Calu3 (cell line): ENCODE data around the gene DLG2. TPM values are rescaled to one million over a fixed set of nuclear protein-coding genes. Genes with fewer than 3 reads are reported as not detected.

ENCODE experiments used
- BruUV-seq: library from RNA; stranded (reverse); fragments of 400-500 nt; replicated peaks from 2 replicates; lab custom pipeline; 2021; lab: Mats Ljungman, UMichigan
- CTCF ChIA-PET: fragments of 300-600 bp; sonication (Branson Sonifier 250); formaldehyde crosslinking; loops from one replicate; lab custom pipeline; 2022; ENCODE audit warnings: antibody characterized with exemption; lab: Charles Lee
- DNase-seq: peaks from one replicate; pipeline ENCODE4 v3.0.0; 2022
- H3K27ac Mint-ChIP-seq: one replicate; pipeline ENCODE4 v1.8.0; 2022; ENCODE audit warnings: mixed read lengths; ENCODE audit not compliant: unreplicated experiment
- H3K27me3 Mint-ChIP-seq: one replicate; pipeline ENCODE4 v1.8.0; 2022; ENCODE audit warnings: mixed read lengths; ENCODE audit not compliant: unreplicated experiment
- H3K36me3 Mint-ChIP-seq: one replicate; pipeline ENCODE4 v1.8.0; 2022; ENCODE audit warnings: mild to moderate bottlenecking, moderate library complexity, mixed read lengths; ENCODE audit not compliant: insufficient read depth, unreplicated experiment
- H3K4me1 Mint-ChIP-seq: one replicate; pipeline ENCODE4 v1.8.0; 2022; ENCODE audit warnings: mild to moderate bottlenecking, low read depth, mixed read lengths; ENCODE audit not compliant: unreplicated experiment
- H3K4me3 Mint-ChIP-seq: one replicate; pipeline ENCODE4 v1.8.0; 2022; ENCODE audit warnings: mild to moderate bottlenecking, low read depth, moderate library complexity, mixed read lengths; ENCODE audit not compliant: unreplicated experiment
- H3K9me3 Mint-ChIP-seq: one replicate; pipeline ENCODE4 v1.8.0; 2022; ENCODE audit warnings: low read depth, mixed read lengths; ENCODE audit not compliant: unreplicated experiment
- CTCF ChIP-seq: fragments of 200-600 bp; IDR thresholded peaks from one replicate; pipeline ENCODE4 v1.8.0; 2022; ENCODE audit warnings: antibody characterized with exemption; ENCODE audit not compliant: unreplicated experiment
- intact Hi-C: fragments of 100-400 bp; cut with micrococcal nuclease; formaldehyde crosslinking; loops from one replicate; pipeline ENCODE4 v1.10.0; 2022; ENCODE audit not compliant: unreplicated experiment
- total RNA-seq: library from RNA; stranded (reverse); gene quantifications from 2 replicates; pipeline ENCODE4 v1.2.3, GENCODE V29; 2022

DLG2 gene
- total RNA-seq, 1 experiment from 2014 or later = 0.71 TPM

- BruUV-seq = no TSS peak
- no peaks in the 10 kb centered on the region for H3K9me3 Mint-ChIP-seq
- no peak for TF ChIP-seq CTCF
- no peaks in the 10 kb centered on the region for H3K27me3 Mint-ChIP-seq
- CTCF ChIA-PET = no interaction called here
- no peak overlapping the region for H3K4me3 Mint-ChIP-seq
- no peaks in the 10 kb centered on the region for H3K36me3 Mint-ChIP-seq
- DNase-seq = no peak
- intact Hi-C loops = no loop called here
- no peaks in the 10 kb centered on the region for H3K4me1 Mint-ChIP-seq
- H3K27ac Mint-ChIP-seq = no peak overlapping the region
Observed at GRCh38 chr11:84634309-84634708, 992.8 kb downstream of the DLG2 start.

GRCh38 chr11:84628871-84629620, 998.1 kb downstream of the DLG2 start:
- TF ChIP-seq CTCF = no peak
- no peaks in the 10 kb centered on the region for H3K9me3 Mint-ChIP-seq
- H3K4me3 Mint-ChIP-seq = no peak overlapping the region
- no peak overlapping the region for H3K27ac Mint-ChIP-seq
- no TSS peak for BruUV-seq
- H3K36me3 Mint-ChIP-seq = no peaks in the 10 kb centered on the region
- no peaks in the 10 kb centered on the region for H3K27me3 Mint-ChIP-seq
- CTCF ChIA-PET = interaction anchor here (0.7 kb wide), 1 partner anchor 705 kb away, joined by 4 read pairs; no protein-coding TSS in a partner anchor
- intact Hi-C loops = no loop called here
- DNase-seq = no peak
- no peaks in the 10 kb centered on the region for H3K4me1 Mint-ChIP-seq

GRCh38 chr11:84626256-84626655, 1000.9 kb downstream of the DLG2 start:
- no peak for TF ChIP-seq CTCF
- Mint-ChIP-seq H3K27me3 (no peaks in the 10 kb centered on the region), H3K9me3 (no peaks in the 10 kb centered on the region), H3K27ac (no peak overlapping the region), H3K4me1 (no peaks in the 10 kb centered on the region), H3K4me3 (no peak overlapping the region), H3K36me3 (no peaks in the 10 kb centered on the region)
- CTCF ChIA-PET = no interaction called here
- BruUV-seq = no TSS peak
- DNase-seq = no peak
- intact Hi-C loops = no loop called here

GRCh38 chr11:84612645-84613044, 1014.5 kb downstream of the DLG2 start:
- Mint-ChIP-seq H3K9me3 (no peaks in the 10 kb centered on the region), H3K27me3 (no peaks in the 10 kb centered on the region), H3K4me3 (no peak overlapping the region), H3K27ac (no peak overlapping the region), H3K36me3 (no peaks in the 10 kb centered on the region), H3K4me1 (no peaks in the 10 kb centered on the region)
- no peak for TF ChIP-seq CTCF
- DNase-seq = no peak
- BruUV-seq = no TSS peak
- intact Hi-C loops = no loop called here
- CTCF ChIA-PET = no interaction called here
